Panc1 (cell line): ENCODE results near the gene PRRG4. TPM values are rescaled to one million over a fixed set of nuclear protein-coding genes. Genes with fewer than 3 reads are reported as not detected.

Experiments used
- ATAC-seq: fragments of 200-7000 bp; cut with Tn5 transposase; 2 replicates; pipeline ENCODE4 v1.9.1; 2020; ENCODE audit warnings: mild to moderate bottlenecking, moderate library complexity
- BruUV-seq: library from RNA; stranded (reverse); fragments of 400-500 nt; replicated peaks from 2 replicates; lab custom pipeline; 2021; lab: Mats Ljungman, UMichigan
- CTCF ChIA-PET: fragments of 300-600 bp; sonication (Branson Sonifier 250); formaldehyde crosslinking; loops from one replicate; lab custom pipeline; 2022; ENCODE audit warnings: antibody characterized with exemption; lab: Charles Lee
- POLR2A ChIA-PET: fragments of 300-600 bp; sonication (Branson Sonifier 250); formaldehyde crosslinking; loops from one replicate; lab custom pipeline; 2022; ENCODE audit warnings: antibody characterized with exemption; lab: Charles Lee
- DNase-seq: peaks from one replicate; pipeline ENCODE4 v3.0.0-alpha.2; 2010; ENCODE audit warnings: low read depth, low spot score
- H3K27ac ChIP-seq: 2 replicates; pipeline ENCODE4 v1.5.1; 2011; ENCODE audit warnings: mild to moderate bottlenecking, low read length, inconsistent platforms
- H3K27me3 ChIP-seq: fragments of 200-500 bp; sonication (Bioruptor generic); 2 replicates; pipeline ENCODE4 v1.6.0; 2014; ENCODE audit warnings: low read length, inconsistent platforms; ENCODE audit not compliant: control insufficient read depth, insufficient read depth
- H3K36me3 ChIP-seq: fragments of 200-500 bp; sonication (Bioruptor generic); 2 replicates; pipeline ENCODE4 v1.5.1; 2014; ENCODE audit warnings: inconsistent platforms, mild to moderate bottlenecking, low read length, moderate library complexity; ENCODE audit not compliant: control insufficient read depth, insufficient read depth
- H3K4me1 ChIP-seq: 2 replicates; pipeline ENCODE4 v1.5.1; 2011; ENCODE audit warnings: inconsistent platforms, mild to moderate bottlenecking, low read length, moderate library complexity; ENCODE audit not compliant: control insufficient read depth, insufficient read depth
- H3K4me3 ChIP-seq, 2 experiments: 2 replicates each; pipeline ENCODE4 v1.5.1; 2011 to 2012; ENCODE audit warnings: low read depth in 2 of 2, low read length in 2 of 2, mild to moderate bottlenecking in 2 of 2, inconsistent platforms in 1 of 2, moderate library complexity in 1 of 2
- H3K9me3 ChIP-seq: fragments of 200-500 bp; sonication (Bioruptor generic); 2 replicates; pipeline ENCODE4 v1.5.1; 2014; ENCODE audit warnings: low read depth, mild to moderate bottlenecking, inconsistent platforms, low read length, moderate library complexity; ENCODE audit not compliant: control insufficient read depth, insufficient read depth
- CTCF ChIP-seq: fragments of 450-650 bp; IDR thresholded peaks from 2 replicates; pipeline ENCODE4 v1.5.1; 2017; ENCODE audit warnings: mild to moderate bottlenecking
- POLR2AphosphoS5 ChIP-seq: IDR thresholded peaks from 2 replicates; pipeline ENCODE4 v1.6.1; 2012; ENCODE audit warnings: mild to moderate bottlenecking, low read depth, low read length, moderate library complexity
- REST ChIP-seq, 2 experiments: IDR thresholded peaks; 2 replicates each; pipeline ENCODE4 v1.6.1; 2011 to 2012; ENCODE audit warnings: low read depth in 2 of 2, control low read depth in 1 of 2, low read length in 1 of 2, mild to moderate bottlenecking in 1 of 2, moderate library complexity in 1 of 2; ENCODE audit not compliant: insufficient read depth in 1 of 2
- SIN3A ChIP-seq: IDR thresholded peaks from 2 replicates; pipeline ENCODE4 v1.6.1; 2012; ENCODE audit warnings: low read depth, mild to moderate bottlenecking, low read length, moderate library complexity, borderline replicate concordance; ENCODE audit not compliant: insufficient read depth
- TCF7L2 ChIP-seq: IDR thresholded peaks from 2 replicates; pipeline ENCODE4 v1.6.1; 2011; ENCODE audit warnings: mild to moderate bottlenecking, low read depth, low read length, inconsistent platforms
- in situ Hi-C: cut with HindIII; loops from 2 replicates; pipeline ENCODE4 v1.10.0; 2016; ENCODE audit warnings: low sequenced_read_pairs, low pct_unique_long_range_greater_than_20kb
- intact Hi-C: fragments of 100-400 bp; cut with micrococcal nuclease; formaldehyde crosslinking; loops from one replicate; pipeline ENCODE4 v1.10.0; 2022; ENCODE audit not compliant: unreplicated experiment
- total RNA-seq: library from RNA; stranded (reverse); gene quantifications from one replicate; pipeline ENCODE4 v1.2.1, GENCODE V29; 2021; ENCODE audit not compliant: unreplicated experiment

The PRRG4 gene
- total RNA-seq, 1 experiment from 2014 or later: 0.87 TPM

GRCh38 chr11:32858731-32859130 is 29.0 kb downstream of the PRRG4 start:
- Histone ChIP-seq H3K4me1 (no peaks in the 10 kb centered on the region), H3K27ac (no peak overlapping the region), H3K9me3 (no peaks in the 10 kb centered on the region), H3K27me3 (peaks cover 10% of the 10 kb centered on the region; the same call in 1 of the 2 replicates), H3K4me3 (no peak overlapping the region), H3K36me3 (no peaks in the 10 kb centered on the region; the same call in 1 of the 2 replicates)
- intact Hi-C loops: no loop called here
- no peak for DNase-seq
- in situ Hi-C loops: no loop called here
- CTCF ChIA-PET: no interaction called here
- no TSS peak for BruUV-seq
- TF ChIP-seq TCF7L2 (no peak), POLR2AphosphoS5 (no peak), SIN3A (no peak), CTCF (no peak; the same call in 1 of the 2 replicates), REST (IDR thresholded peaks at IDR 0.05; ENCODE audit: insufficient read depth in 1 of 2, low read depth in 2 of 2, low read length in 1 of 2) (no peak)
- no peak for ATAC-seq
- POLR2A ChIA-PET: no interaction called here

- Histone ChIP-seq H3K27ac (no peak overlapping the region), H3K27me3 (no peaks in the 10 kb centered on the region; the same call in 1 of the 2 replicates), H3K4me3 (no peak overlapping the region), H3K36me3 (no peaks in the 10 kb centered on the region; the same call in 1 of the 2 replicates), H3K9me3 (no peaks in the 10 kb centered on the region), H3K4me1 (no peaks in the 10 kb centered on the region)
- intact Hi-C loops: no loop called here
- POLR2A ChIA-PET: no interaction called here
- DNase-seq (no peak), ATAC-seq (no peak)
- TF ChIP-seq CTCF (no peak), TCF7L2 (no peak), SIN3A (no peak), REST (IDR thresholded peaks at IDR 0.05; ENCODE audit: insufficient read depth in 1 of 2, low read depth in 2 of 2, low read length in 1 of 2) (no peak), POLR2AphosphoS5 (no peak)
- in situ Hi-C loops: no loop called here
- CTCF ChIA-PET: no interaction called here
- BruUV-seq: no TSS peak
Observed at GRCh38 chr11:32861850-32862577, 32.3 kb downstream of the PRRG4 start.
